SHP77 (cell line): ENCODE data around the gene DCAF11.
A peak's percentile ranks its signal among the peaks of the same experiment; 100 is the strongest.
"Not testable (repeated sequence)": the region's sequence is repeated elsewhere in the genome, so short reads cannot be mapped to it uniquely, and the experiment has no call there.

Source experiments
- DNase-seq, 2 experiments: peaks; one replicate each; lab custom pipeline; 2025; lab: John Stamatoyannopoulos, UW

Gene DCAF11

DNA sequence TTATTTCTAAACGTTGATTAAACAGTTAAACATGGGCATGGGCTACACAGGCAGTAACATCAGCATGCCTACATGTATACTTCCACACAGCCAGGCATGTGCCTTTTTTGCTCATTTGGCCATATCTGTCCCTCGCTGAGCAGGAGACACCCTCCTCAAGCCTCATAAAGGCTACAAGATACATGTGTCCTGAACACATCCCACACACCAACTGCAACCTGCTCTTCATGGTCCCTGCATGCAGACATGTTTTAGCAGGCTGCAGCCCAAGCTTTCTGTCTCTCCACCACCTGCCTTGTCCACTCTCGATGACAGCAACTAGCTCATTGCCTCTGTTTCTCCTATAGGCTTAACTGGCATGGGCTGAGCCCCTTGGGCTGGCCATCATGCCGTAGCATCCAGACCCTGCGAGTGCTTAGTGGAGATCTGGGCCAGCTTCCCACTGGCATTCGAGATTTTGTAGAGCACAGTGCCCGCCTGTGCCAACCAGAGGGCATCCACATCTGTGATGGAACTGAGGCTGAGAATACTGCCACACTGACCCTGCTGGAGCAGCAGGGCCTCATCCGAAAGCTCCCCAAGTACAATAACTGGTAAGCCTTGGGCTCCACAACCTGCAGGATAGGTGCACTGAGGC is 17.9 kb upstream of the DCAF11 start:
- no peak for DNase-seq

DNA sequence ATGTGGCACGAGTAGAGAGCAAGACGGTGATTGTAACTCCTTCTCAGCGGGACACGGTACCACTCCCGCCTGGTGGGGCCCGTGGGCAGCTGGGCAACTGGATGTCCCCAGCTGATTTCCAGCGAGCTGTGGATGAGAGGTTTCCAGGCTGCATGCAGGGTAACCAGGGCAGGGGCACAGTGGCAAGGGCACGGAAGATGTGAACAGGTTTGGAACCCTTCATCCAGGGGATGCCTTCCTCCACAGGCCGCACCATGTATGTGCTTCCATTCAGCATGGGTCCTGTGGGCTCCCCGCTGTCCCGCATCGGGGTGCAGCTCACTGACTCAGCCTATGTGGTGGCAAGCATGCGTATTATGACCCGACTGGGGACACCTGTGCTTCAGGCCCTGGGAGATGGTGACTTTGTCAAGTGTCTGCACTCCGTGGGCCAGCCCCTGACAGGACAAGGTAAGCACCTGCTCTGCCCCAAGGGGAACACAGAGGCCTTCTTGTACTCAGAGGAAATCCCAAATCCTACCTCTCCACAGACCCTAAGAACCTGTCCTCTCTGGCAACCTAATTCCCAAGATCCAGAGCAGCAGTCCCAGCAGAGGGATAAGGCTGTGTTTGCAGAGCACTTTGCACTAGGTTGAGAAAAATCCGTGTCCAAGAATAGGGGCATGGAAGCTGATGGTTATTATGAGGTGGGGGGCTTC is 16.2 kb upstream of the DCAF11 start:
- no peak for DNase-seq

DNA sequence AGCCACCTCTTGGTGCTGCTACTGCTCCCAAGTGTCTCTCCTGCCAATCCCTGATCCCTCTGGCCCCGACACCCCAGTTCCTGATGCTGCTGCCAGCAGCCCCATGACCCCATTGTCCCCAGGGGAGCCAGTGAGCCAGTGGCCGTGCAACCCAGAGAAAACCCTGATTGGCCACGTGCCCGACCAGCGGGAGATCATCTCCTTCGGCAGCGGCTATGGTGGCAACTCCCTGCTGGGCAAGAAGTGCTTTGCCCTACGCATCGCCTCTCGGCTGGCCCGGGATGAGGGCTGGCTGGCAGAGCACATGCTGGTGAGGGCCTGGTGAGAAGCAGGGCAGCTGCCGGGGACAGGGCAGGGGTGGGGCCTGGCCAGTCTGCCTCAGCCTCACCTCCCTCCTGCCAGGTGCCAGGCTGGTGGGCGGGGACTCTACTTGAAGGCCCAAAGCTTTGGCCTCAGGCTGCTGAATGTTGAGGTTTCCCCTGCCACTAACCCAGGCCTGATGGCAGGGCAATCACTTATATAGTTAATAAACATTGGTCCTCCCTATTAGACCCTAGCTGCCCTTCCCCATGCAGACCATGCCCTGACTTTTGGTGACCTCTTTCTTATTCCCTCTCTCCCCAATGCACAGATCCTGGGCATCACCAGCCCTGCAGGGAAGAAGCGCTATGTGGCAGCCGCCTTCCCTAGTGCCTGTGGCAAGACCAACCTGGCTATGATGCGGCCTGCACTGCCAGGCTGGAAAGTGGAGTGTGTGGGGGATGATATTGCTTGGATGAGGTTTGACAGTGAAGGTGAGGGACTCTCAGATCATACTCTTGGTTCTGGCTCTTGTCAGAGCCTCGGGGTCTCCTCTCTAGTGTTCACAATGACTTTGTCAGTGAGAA is 15.4 kb upstream of the DCAF11 start:
- no peak for DNase-seq

DNA sequence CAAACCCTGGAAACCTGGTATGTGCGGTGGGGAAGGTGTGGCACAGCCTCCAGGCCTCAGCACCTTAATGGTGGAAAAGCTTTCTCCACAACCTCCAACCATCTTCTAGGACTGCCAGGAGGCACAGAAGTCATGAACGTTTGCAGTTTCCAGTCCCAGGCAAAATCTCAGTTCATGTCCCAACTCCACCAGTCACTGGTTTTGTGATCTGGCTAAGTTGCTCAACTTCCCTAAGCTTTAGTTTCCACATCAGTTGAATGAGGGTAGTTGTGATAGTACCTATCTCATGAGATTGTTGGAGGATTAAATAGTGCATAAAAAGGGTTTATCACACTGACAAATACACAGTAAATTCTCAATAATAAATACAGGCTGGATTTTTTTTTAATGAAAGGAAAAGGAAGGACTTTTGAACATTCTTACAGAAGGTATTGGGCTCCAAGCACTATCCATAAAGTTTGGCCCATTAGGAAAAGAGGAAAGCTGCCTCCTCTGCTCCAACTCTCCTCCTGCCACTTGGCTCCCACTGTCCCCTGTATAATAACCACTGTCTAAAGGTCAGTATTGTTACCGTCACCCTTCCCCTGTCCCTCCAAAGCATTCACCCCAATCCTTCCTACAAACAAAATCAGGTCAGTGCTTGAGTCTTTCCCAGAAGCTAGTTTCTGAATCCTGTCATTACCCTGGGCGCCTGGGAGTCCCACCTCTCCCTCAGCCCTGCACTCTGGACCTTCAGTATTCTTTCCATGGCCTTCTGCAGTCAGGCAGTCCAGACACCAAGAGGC is 14.2 kb upstream of the DCAF11 start:
- DNase-seq, result no peak

DNA sequence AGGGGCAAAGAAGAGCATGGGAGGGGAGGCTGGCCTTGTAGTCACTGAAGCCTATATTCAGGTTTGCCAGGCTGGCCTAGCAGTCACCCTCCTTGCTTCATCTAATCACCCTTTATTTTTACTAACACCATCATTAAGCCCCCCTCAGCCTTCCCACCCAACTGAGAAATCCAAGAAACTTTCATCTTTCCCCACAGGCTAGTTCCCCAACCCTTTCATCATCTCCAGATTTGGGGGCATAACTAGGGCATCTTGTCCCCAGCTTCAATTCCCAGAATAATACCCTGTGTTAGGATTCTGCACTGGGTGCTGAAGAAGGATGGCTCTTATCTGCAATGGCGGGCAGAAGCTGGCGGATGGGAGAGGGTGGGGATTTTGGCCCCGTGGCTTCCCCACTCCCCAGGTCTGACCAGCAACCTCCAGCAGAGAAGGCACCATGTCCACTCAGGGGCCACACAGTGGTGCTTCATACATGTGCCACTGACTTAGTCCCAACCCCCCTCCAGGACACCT is 13.5 kb upstream of the DCAF11 start:
- no peak for DNase-seq

DNA sequence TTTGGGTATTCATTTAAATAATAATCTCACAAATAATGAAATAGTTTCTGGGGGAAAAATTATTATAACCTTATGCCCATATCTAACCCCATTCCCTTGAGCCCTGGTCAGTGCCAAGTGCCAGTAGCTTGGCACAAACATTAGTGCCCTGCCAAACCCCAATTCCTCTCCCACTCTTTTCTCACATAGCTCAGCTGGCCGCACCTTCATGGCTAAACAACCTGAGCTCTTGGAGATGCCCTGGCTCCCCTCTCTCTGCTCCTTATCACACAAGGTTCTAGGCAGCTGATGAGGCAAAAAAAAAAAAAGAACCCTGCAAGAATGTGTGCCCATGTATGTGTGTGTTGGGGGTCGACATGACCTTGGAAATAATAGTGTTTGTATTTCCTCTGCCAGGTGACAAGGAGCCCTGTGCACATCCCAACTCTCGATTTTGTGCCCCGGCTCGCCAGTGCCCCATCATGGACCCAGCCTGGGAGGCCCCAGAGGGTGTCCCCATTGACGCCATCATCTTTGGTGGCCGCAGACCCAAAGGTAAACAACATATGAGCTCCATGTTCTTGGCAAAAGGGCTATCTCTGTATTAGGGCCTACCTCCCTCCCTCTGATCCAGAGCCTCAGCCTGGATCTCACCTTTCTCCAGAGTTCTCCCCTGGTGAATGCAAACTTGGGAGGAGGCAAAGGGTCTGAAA is 12.1 kb upstream of the DCAF11 start:
- no peak for DNase-seq

DNA sequence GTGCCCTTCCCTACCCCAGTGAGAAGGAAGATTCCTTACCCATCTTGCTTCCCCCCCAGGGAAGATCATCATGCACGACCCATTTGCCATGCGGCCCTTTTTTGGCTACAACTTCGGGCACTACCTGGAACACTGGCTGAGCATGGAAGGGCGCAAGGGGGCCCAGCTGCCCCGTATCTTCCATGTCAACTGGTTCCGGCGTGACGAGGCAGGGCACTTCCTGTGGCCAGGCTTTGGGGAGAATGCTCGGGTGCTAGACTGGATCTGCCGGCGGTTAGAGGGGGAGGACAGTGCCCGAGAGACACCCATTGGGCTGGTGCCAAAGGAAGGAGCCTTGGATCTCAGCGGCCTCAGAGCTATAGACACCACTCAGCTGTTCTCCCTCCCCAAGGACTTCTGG is 11.1 kb upstream of the DCAF11 start:
- DNase-seq, result no peak

DNA sequence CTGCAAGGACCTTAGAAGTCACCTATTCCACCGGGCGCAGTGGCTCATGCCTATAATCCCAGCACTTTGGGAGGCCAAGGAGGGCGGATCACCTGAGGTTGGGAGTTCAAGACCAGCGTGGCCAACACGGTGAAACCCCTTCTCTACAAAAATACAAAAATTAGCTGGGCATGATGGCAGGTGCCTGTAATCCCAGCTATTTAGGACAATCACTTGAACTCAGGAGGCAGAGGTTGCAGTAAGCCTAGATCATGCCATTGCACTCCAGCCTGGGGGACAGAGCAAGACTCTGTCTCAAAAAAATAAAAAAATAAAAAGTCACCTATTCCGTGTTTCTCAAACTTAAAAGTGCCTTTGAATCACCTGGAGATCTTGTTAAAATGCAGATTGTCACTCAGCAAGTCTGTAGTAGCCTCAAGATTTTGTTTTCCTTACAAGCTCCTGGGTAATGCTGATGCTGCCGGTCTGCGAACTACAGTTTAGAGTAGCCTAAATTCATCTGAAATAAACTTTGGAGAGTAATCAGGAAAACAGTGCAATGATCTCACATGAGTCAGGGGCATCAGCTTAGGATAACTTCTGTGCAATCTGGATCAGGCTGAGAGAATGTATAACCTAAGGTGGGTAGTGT is 8.9 kb upstream of the DCAF11 start:
- DNase-seq, result not testable (repeated sequence)

DNA sequence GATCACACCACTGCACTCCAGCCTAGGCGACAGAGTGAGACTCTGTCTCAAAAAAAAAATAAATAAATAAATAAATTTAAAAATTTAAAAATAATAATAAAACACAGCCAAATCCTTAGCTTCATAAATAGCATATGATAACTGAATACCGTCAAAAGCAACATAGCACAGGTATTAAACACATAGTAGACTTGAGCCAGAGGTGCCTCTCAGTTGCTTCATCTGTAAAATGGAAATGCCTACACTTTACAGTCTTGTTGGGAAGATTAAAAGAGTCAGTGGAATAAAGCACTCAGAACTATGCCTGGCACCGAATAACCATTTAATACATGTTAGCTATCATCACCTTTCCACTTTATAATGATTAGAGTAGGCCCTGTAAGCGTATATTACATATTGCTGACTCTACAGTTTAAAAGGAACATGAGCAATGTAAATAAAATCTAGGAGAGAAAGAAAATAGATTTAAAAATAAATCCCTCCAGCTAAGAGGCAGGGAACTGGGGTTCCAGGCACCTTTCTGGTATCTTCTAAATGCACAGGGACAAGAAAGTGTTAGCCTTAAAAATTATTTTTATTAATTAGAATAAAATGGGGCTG is 7.8 kb upstream of the DCAF11 start:
- no peak for DNase-seq

DNA sequence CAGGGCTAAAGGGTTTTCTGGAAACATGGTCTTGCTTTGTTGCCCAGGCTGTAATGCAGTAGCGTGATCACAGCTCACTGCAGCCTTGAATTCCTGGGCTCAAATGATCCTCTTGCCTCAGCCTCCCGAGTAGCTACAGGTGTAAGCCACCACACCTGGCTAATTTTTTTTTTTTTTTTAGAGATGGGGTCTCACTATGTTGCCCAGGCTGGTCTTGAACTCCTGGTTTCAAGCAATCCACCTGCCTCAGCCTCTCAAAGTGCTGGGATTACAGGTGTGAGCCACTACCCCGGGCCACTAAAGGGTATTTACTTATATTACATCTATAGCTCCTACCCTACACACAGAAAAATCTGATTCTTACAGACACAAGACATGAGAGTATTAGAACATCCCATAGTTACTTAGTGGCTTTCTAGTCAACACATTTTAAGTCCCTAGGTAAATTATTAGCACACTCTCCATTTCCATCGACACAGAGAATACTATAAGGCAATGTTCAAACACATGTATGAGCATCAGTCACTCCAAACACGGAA is 6.2 kb upstream of the DCAF11 start:
- DNase-seq, result no peak

DNA sequence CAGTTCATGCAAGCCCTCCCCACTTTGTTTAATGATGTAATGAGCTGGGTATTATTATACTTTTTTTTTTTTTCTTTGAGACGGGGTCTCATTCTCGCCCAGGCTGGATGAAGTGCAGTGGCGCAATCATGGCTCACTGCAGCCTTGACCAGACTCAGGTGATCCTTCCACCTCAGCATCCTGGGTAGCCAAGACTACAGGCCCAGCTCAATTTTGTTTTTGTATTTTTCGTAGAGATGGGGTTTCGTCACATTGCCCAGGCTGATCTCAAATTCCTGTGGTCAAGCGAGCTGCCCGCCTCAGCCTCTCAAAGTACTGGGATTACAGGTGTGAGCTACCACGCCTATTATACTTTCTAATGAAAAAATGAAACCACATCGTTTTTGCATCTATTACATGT is 4.5 kb upstream of the DCAF11 start:
- no peak for DNase-seq

DNA sequence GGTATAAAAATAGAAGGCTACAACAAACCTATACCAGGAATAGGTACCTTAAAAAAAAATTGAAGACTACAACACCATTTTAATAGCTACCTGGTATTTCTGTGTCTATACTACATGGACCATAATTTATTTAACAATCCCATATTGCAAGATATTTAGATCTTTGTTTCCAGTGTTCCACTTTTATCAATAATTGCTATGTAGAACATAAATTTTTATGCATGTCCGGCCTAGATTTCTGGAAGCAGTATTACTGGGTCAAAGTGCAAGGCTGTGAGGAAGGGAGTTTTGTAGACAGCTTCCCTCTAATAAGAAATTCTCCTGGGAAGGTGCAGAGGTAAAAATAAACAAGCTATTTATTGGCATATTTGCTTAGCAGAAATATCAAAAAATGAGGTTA is 4.1 kb upstream of the DCAF11 start:
- DNase-seq, result no peak

DNA sequence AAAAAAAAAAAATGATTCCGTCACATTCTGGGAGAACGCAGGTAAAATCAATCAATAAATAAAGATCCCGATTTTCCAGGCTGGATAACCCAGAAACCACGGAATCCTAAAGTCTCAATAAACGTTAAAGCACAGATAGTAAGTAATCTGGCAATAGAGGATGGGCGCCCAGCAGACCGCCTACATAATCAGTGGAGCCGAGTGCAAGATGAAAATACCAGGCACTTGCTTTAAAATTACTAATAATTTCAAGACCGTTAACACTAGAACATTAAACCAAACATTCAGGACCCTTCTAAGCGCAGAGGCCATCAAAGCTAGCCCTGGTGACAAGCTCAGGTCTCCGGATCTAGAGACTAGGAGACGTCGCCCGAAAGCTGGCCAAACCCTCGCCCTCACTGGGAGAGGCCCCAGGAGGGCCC is 1.2 kb upstream of the DCAF11 start:
- DNase-seq, result no peak

DNA sequence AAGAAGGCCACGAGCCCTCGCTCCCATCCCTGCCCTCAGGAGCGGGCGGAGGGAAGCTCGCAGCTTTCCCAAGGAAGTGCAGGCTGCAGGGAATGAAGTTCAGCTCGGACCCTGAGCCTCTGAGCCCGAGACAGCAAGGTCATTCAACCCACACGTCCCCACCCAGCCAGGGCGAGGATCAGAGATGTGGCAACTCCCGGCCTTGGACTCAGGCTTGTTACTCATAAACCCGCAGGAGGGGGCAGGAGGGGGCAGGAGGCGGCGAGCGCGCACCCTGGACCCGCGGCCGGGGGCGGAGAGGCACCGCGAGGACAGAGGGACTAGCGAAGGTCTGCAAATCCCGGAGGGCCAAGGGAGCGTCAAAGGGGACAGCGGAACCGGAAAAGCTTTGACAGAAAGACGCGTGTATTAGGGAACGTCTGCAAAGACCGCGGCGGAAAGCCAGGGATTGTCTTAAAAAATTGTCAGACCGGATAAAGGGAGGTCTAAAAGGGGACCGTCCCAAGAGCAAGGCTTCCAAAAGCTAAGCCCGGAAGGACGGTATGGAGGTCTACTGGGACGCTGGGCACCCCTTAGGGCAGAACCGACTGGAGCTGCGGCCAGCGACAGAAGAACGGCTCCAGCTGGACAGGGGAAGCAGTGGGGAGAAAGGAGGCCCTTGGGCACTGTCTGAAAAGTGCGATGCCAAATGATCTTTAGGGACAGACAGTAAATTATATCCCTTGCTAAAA is 611 bp upstream of the DCAF11 start:
- DNase-seq, result peak; percentile 96 to 97

DNA sequence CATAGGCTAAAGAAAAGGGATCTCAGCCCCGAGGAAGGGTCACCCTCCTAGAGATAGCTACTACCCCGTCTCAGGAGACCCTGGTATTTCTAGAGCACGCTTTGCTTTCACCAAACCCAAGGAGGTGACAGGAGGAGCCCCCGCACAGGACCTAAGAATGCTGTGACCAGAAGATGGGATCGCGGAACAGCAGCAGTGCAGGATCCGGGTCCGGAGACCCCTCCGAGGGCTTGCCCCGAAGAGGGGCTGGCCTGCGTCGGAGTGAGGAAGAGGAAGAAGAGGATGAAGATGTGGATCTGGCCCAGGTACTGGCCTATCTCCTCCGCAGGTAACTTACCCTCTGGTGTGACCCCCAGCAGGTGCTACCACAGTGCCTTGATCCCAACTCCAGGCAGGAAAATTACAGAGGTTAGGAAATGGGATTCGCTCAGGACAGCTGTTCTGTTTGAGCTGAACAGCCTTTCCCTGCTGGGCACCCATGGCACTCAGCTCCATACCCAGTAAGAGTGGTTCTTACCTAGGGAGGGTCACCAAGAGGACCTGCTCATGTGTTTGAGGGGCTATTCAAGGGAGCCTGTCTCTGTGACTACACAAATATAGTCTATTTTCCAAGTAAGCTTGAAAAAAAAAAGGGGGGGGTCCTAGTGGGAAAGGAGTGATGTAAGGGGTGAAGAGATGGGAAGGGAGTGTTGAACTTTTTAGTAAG is 998 bp downstream of the DCAF11 start:
- no peak for DNase-seq

DNA sequence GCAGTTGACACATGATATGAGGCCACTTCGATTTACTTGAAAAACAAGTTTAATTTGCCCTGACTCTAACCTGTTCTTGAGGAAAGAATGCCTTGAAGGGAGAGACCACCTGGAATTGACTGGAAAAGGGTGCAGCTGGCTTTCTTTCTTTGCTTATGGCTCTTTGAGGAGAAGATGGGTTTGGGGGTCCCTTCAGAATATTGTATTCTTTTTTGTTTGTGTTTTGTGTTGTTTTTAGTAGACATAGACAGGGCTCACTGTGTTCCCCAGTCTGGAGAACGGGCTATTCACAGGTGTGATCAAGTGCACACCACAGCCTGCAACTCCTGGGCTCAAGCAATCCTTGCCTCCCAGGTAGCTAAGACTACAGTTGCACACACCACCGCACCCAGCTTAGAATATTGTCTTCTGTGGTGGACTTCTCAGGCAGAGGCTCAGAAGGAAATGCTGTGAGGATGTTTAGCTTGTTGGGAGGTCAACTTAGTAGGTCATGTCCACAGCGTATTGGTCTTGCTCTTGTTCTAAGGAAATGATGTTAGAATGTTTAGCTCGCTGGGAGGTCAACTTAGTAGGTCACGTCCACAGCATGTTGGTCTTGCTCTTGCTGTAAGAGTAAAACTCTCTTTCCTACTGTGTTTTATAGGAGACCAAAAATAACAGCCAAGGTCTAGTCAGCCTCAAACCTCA is 1.7 kb downstream of the DCAF11 start:
- DNase-seq, result no peak

DNA sequence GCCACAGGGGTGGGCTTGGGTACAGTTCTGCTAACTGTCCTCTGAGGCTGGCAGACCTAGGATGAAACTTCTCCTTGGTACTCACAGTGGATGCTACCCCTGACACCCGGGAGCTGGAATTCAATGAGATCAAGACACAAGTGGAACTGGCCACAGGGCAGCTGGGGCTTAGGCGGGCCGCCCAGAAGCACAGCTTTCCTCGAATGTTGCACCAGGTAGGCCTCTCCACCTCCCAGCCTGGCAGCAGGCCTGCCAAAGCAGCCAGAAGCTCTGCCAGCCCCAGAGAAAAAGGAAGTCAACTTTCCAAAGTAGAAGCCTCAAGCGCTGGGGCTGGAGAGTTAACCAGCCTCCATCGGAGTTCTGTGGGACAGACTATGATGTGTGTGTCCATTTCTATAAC is 2.6 kb downstream of the DCAF11 start:
- DNase-seq, result no peak

DNA sequence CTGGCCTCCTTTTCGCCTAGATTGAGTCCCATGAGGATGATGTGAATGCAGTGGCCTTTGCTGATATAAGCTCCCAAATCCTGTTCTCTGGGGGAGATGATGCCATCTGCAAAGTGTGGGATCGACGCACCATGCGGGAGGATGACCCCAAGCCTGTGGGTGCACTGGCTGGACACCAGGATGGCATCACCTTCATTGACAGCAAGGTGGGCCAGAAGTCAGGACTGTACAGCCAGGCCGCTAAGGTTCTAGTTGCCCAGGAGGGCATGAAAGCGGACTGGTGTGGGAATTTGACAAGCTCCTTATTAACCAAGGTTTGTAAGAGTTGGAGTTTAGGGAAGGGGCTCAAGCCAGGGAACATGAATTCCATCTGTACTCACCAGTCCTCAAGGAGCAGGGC is 5.1 kb downstream of the DCAF11 start:
- DNase-seq, result no peak
